ENCODE results near the gene BMPER. TPM values are rescaled to one million over a fixed set of nuclear protein-coding genes. Genes with fewer than 3 reads are reported as not detected.

BMPER gene
- total RNA-seq, 2 donors from 2014 or later = 3.6 to 6.2 TPM

- ATAC-seq = peak; percentile 23 to 100
- no peak for DNase-seq
- intact Hi-C loops (cut with DNase I) = no loop called here
These were observed 81.9 kb downstream of the BMPER start for GRCh38 chr7:33986951-33987947.

DNA sequence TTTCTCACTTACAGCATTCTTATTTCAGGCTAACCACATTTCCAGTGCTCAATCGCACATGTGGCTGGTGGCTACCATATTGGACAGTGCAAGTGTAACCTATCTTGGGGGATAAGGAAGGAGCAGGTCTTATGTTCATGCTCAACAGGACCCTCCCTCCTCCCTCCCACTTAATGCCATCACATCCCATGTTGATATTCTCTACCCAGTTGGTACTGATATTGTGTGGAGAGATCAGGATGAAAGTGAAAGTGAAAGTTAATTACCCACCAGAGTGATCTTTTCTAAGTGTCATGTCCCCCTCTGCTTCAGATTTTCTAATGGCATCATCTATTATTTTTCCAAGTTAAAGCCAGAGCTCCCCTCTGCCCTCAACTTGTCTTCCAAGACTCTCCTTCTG, 91.6 kb downstream of the BMPER start:
- DNase-seq (no peak), ATAC-seq (no peak)
- intact Hi-C loops (cut with DNase I) = no loop called here

DNA sequence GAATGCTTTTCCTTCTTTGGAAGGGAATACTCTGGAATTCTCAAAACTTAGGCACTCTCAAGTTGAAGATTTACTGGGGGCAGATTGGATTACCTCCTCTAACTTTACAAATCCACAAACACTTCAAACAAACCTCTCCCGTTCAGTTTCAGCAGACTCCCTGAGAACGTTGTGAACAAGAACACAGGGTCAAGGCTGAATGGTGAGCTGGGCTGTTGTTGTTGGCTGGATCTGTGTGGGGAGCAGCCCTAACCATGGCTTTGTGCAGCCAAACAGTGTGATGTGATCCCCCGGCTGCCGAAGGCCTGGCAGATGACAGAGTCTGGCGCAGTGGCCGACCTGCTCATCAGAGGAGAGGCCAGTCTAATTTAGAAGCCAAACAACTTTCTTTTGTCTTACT, 93.1 kb downstream of the BMPER start:
- ATAC-seq = peak; percentile 61 to 86
- intact Hi-C loops (cut with DNase I) = no loop called here
- DNase-seq = peak; percentile 54

GRCh38 chr7:34011017-34011695, 105.8 kb downstream of the BMPER start:
- ATAC-seq (no peak), DNase-seq (no peak)
- intact Hi-C loops (cut with DNase I) = no loop called here

- intact Hi-C loops (cut with DNase I) = no loop called here
- ATAC-seq (no peak), DNase-seq (no peak)
These were observed 106.4 kb downstream of the BMPER start for GRCh38 chr7:34011696-34012095.

DNA sequence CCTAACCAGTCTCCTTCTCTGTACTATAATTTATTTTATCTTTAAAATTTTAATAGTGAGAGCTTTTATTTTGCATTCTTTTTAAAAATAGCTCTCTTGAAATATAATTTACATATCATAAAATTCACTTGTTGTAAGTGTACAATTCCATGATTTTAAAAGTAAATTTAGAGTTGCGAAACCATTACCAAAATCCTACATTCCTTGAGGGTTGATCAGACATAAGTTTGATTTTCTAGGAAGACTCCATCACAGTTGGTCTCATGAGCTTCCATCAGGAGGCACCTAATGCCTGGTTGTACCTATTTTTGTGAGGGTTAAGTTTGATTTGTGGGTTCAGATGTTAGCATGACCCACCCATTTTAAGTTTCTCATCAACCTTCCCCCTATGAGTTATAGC, 108.1 kb downstream of the BMPER start:
- ATAC-seq = no peak
- intact Hi-C loops (cut with DNase I) = no loop called here
- no peak for DNase-seq

GRCh38 chr7:34015651-34016050, 110.3 kb downstream of the BMPER start:
- no peak for ATAC-seq
- intact Hi-C loops (cut with DNase I) = no loop called here
- DNase-seq = no peak

DNA sequence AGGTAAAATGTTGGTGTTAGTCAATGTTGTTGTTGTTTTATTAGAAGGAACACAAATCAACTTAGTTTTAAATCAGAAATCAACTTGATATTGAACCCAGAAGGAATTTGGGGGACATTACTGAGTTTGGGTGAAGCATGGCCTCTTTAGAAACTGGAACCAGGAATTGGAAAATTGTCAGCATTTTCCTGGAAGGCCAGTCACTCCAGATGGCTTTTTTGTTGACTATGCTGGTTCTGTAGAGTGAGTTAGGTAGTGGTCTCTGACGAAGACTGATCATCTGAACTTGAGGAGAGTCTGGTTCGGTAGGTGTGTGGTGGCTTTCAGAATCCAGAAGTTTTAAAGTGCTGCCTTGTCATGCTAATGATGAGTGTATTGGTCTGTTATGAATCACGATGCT, 111.5 kb downstream of the BMPER start:
- no peak for DNase-seq
- no peak for ATAC-seq
- intact Hi-C loops (cut with DNase I) = no loop called here

DNA sequence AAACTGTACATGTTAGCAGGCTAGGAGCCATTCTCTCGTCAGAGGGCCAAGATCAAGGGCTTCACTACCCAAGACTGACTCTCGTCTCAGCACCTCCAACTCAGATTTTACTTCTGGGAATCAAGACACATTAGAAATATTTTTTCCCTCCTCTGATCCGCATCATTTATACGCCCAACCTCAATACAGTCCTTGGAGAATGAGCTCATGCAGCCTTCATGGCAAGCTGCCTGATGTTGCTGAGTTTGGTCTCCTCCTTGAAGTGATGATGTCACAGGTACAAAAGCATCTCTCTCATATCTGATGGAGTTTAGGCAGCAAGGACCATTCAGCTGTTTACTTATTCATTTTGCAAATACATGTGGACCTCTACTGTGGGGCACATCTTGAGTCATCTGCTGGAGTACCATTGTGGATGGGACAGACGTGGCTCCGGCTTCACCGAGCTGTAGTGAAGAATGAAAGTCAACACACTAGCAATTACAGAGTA, 114.0 kb downstream of the BMPER start:
- DNase-seq (no peak), ATAC-seq (no peak)
- intact Hi-C loops (cut with DNase I) = no loop called here

- ATAC-seq (no peak), DNase-seq (no peak)
These were observed 117.3 kb downstream of the BMPER start for GRCh38 chr7:34022626-34023025.

DNA sequence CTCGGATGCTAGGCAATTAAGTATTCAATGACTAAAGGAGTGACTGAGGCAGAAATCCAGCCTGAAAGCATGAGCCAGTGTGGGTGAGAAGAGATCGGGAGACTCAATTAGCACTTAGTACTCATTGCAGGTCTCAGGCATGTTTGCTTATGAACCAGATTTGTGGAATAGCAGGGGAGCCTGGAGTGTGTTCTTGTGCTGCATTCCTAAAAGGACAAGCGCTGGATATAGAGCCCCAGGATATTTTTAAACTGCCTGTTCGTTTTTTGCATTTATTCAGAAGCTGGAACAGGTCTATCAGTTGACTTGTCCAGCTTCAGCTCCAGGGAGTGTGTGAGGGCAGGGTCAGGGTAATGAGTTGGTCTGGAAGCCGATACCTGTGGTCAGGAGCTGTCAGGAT, 120.3 kb downstream of the BMPER start:
- no peak for DNase-seq
- no peak for ATAC-seq
- intact Hi-C loops (cut with DNase I) = no loop called here

More at GRCh38 chr7:34022626-34023025, 117.3 kb downstream of the BMPER start:
- intact Hi-C loops (cut with DNase I) = no loop called here

GRCh38 chr7:34026481-34027190, 121.3 kb downstream of the BMPER start:
- DNase-seq (no peak), ATAC-seq (no peak)
- intact Hi-C loops (cut with DNase I) = no loop called here

DNA sequence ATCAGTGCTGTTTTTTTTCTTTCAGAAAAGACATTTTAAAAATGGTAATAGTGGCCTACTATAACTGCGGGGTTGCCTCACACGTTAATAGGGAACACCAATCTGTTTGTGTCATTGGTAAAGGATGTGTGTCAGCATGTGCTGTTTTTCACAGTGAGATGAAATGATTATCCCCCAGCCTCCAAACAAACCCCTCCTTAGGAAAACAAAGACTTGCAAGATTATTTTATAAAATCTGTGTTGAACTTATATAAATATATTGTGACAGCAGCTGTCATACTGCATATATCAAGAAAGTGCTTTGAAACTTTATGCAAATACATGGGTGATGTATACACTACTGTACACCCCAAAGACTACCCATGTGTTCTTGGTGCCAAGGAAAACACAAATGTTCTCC, 125.8 kb downstream of the BMPER start:
- no peak for ATAC-seq
- intact Hi-C loops (cut with DNase I) = no loop called here
- no peak for DNase-seq

- DNase-seq = no peak
- ATAC-seq = no peak
- intact Hi-C loops (cut with DNase I) = no loop called here
These were observed 129.4 kb downstream of the BMPER start for GRCh38 chr7:34034728-34035127.

- intact Hi-C loops (cut with DNase I) = no loop called here
- peak; percentile 80 for DNase-seq
- ATAC-seq = peak; percentile 57 to 92
These were observed 130.9 kb downstream of the BMPER start for GRCh38 chr7:34036051-34036920.

GRCh38 chr7:34036972-34037792, 131.8 kb downstream of the BMPER start:
- intact Hi-C loops (cut with DNase I) = no loop called here
- DNase-seq (no peak), ATAC-seq (no peak)

DNA sequence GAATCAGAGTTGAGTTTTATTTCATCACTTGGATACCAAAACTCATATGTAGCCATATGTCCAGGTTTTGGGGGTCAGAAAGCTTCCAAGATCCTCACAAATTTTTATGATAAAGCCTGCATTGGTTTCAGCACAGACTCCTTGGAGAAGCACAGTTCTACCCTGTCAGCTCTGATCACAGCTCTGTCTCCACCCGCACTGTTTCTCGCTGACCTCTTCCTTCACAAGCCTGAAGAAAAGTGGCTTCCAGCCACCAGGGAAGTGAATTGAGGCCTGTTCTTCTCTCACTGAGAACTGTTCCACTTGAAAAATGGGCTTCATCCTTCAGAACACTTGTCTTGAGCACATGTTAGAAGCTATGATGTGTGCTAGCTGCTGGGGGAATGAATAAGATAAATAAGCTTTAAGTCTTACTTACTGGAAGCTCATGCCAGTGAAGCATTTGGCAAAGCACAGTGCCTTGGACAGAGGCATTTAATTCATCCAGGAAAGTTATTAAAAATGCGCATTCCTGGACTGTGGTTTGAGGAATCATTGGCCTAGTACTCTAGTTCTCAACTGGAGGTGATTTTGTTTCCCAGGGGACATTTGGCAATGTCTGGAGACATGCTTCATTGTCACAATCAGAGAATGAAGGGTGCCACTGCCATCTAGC, 133.6 kb downstream of the BMPER start:
- intact Hi-C loops (cut with DNase I) = no loop called here
- no peak for ATAC-seq
- DNase-seq = no peak
